Psoas muscle (tissue), 8 donors: ENCODE data around the gene TYRP1. TPM values are rescaled to one million over a fixed set of nuclear protein-coding genes. Genes with fewer than 3 reads are reported as not detected.

ENCODE experiments used
- ATAC-seq, 4 donors: fragments of 200-7000 bp; cut with Tn5 transposase; one replicate each; pipeline ENCODE4 v1.9.1; 2020; ENCODE audit warnings: moderate library complexity in 3 of 4, mild to moderate bottlenecking in 2 of 4
- DNase-seq, 2 donors: peaks; one replicate each; pipeline ENCODE4 v3.0.0-alpha.2; 2020
- H3K27ac ChIP-seq: fragments of 200-600 bp; one replicate; pipeline ENCODE4 v1.8.0; 2022
- H3K27me3 ChIP-seq, 3 donors: fragments of 200-600 bp in 1 of 3; one replicate each; pipeline versions ENCODE4 v1.6.1 to v1.8.0; 2013 to 2022; ENCODE audit warnings: low read length in 2 of 3, mild to moderate bottlenecking in 2 of 3, moderate library complexity in 1 of 3; ENCODE audit not compliant: insufficient read depth in 3 of 3
- H3K36me3 ChIP-seq, 2 donors: fragments of 200-600 bp in 1 of 2; one replicate each; pipeline versions ENCODE4 v1.6.1 to v1.8.0; 2013 to 2022; ENCODE audit warnings: low read depth in 1 of 2, mild to moderate bottlenecking in 1 of 2, moderate library complexity in 1 of 2; ENCODE audit not compliant: insufficient read depth in 1 of 2
- H3K4me1 ChIP-seq: fragments of 200-600 bp; one replicate; pipeline ENCODE4 v1.8.0; 2022
- H3K4me3 ChIP-seq: fragments of 200-600 bp; one replicate; pipeline ENCODE4 v1.8.0; 2022; ENCODE audit warnings: mild to moderate bottlenecking
- H3K9me3 ChIP-seq: fragments of 200-600 bp; one replicate; pipeline ENCODE4 v1.8.0; 2022
- WGBS, 3 donors: extraction: QIAGEN DNeasy Blood & Tissue Kit; methylation state at CpG; one replicate each; pipeline versions ENCODE4 v1.1.6 to v1.1.7; 2013; 5-methylcytosine and 5-hydroxymethylcytosine counted together
- intact Hi-C, 2 donors: fragments of 100-400 bp; cut with DNase I; formaldehyde crosslinking; loops; one replicate each; pipeline versions ENCODE4 v1.11.0 to v1.14.2; 2022
- polyA plus RNA-seq, 3 donors: library from polyadenylated mRNA; stranded (reverse); fragments of 200-250 nt; gene quantifications; one replicate each; pipeline ENCODE4 v1.2.3, GENCODE V29; 2013
- total RNA-seq, 4 donors: library from RNA; stranded (reverse); fragmentation: NEBNext Ultra II Directional in 2 of 4; extraction: Animal tissue kit (Norgen Biotek cat#: 25700) in 2 of 4; gene quantifications; one replicate each; pipeline versions ENCODE4 v1.2.1 to v1.2.4, GENCODE V29; 2021 to 2023
- TF ChIP-seq, protein P1 (sequence below): fragments of 200-600 bp; IDR thresholded peaks from one replicate; pipeline ENCODE4 v1.8.0; 2022; ENCODE audit warnings: antibody characterized with exemption
- donor health status: healthy with polysubstance abuse.
- donor health status: DM: no; HTN: no; CAD: no; lungs with moderate emphysema.
- donor health status: Bipolar disorder and iron deficiency.
- donor health status: healthy.
- donor health status: DM: yes; HTN: yes; CAD: no.
- donor health status: DM: no; HTN: no; CAD: no.
- donor health status: DM: no; HTN: no; CAD: no.
- donor health status: DM: yes; HTN: yes; CAD: no.

Gene TYRP1
- total and polyA plus RNA-seq, 7 donors, result 0.31 to 10.7 (median 1.9) TPM

DNA sequence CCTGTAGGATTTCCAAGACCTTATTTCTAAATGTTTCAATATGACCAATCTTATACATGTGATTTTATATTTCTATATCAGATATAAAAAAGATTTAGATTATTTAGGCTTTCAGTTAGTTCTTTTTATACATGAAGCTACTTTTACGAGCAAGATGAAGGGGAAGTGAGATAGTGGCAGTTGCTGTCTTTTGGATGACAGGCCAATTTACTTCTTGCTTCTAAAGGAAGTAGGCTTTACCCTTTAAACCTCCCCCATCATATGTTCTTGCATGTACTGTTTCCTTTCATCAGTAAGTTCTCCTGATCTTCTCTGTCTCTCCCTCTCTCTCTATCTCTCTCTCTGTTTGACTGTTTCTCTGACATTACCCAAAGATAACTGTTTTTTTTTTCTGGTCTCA is 4.0 kb upstream of the TYRP1 start:
- ATAC-seq (no peak), DNase-seq (no peak)
- Histone ChIP-seq H3K9me3 (no peaks in the 10 kb centered on the region), H3K4me1 (no peaks in the 10 kb centered on the region), H3K4me3 (no peak overlapping the region), H3K27ac (no peak overlapping the region), H3K27me3 (no peaks in the 10 kb centered on the region), H3K36me3 (no peaks in the 10 kb centered on the region)
- WGBS, 3 donors, result 61 to 77% (median 75%) methylated on average over 1 of the region's 1 CpG
- TF ChIP-seq, protein P1, sequence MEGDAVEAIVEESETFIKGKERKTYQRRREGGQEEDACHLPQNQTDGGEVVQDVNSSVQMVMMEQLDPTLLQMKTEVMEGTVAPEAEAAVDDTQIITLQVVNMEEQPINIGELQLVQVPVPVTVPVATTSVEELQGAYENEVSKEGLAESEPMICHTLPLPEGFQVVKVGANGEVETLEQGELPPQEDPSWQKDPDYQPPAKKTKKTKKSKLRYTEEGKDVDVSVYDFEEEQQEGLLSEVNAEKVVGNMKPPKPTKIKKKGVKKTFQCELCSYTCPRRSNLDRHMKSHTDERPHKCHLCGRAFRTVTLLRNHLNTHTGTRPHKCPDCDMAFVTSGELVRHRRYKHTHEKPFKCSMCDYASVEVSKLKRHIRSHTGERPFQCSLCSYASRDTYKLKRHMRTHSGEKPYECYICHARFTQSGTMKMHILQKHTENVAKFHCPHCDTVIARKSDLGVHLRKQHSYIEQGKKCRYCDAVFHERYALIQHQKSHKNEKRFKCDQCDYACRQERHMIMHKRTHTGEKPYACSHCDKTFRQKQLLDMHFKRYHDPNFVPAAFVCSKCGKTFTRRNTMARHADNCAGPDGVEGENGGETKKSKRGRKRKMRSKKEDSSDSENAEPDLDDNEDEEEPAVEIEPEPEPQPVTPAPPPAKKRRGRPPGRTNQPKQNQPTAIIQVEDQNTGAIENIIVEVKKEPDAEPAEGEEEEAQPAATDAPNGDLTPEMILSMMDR, result no peak
- intact Hi-C loops, result no loop called here

DNA sequence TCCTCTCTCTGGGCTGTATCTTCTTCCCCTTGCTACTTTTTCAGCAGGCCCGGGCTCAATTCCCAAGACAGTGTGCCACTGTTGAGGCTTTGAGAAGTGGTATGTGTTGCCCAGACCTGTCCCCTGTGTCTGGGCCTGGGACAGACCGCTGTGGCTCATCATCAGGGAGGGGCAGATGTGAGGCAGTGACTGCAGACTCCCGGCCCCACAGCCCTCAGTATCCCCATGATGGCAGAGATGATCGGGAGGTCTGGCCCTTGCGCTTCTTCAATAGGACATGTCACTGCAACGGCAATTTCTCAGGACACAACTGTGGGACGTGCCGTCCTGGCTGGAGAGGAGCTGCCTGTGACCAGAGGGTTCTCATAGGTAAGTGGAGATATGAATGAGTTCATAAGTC is 828 bp downstream of the TYRP1 start:
- DNase-seq, result peak in 1 of 2 donors; percentile 9

DNA sequence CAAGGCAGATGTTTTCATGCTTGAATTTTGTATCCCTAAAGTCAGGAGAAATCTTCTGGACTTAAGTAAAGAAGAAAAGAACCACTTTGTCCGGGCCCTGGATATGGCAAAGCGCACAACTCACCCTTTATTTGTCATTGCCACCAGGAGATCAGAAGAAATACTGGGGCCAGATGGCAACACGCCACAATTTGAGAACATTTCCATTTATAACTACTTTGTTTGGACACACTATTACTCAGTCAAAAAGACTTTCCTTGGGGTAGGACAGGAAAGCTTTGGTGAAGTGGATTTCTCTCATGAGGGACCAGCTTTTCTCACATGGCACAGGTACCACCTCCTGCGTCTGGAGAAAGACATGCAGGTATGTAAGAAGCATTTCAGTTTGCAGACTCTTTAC is 2.3 kb downstream of the TYRP1 start:
- DNase-seq, result no peak
- intact Hi-C loops, result no loop called here
- Histone ChIP-seq H3K27ac (no peak overlapping the region), H3K9me3 (no peaks in the 10 kb centered on the region), H3K4me3 (peak overlapping the region; percentile 15), H3K4me1 (peaks cover 8% of the 10 kb centered on the region), H3K27me3 (no peaks in the 10 kb centered on the region), H3K36me3 (no peaks in the 10 kb centered on the region)
- WGBS, 3 donors, result 35 to 54% (median 36%) methylated on average over 4 of the region's 4 CpGs
- peak; percentile 55 to 90 (median 76) for ATAC-seq
- TF ChIP-seq, protein P1, result no peak

More for the DNA sequence above, 828 bp downstream of the TYRP1 start:
- Histone ChIP-seq H3K36me3 (no peaks in the 10 kb centered on the region), H3K27me3 (no peaks in the 10 kb centered on the region), H3K4me1 (peaks cover 8% of the 10 kb centered on the region), H3K4me3 (no peak overlapping the region), H3K27ac (no peak overlapping the region), H3K9me3 (no peaks in the 10 kb centered on the region)
- WGBS, 3 donors, result 95 to 99% (median 95%) methylated on average over 8 of the region's 8 CpGs
- no peak for ATAC-seq
- intact Hi-C loops, result no loop called here
- TF ChIP-seq, protein P1, result no peak

DNA sequence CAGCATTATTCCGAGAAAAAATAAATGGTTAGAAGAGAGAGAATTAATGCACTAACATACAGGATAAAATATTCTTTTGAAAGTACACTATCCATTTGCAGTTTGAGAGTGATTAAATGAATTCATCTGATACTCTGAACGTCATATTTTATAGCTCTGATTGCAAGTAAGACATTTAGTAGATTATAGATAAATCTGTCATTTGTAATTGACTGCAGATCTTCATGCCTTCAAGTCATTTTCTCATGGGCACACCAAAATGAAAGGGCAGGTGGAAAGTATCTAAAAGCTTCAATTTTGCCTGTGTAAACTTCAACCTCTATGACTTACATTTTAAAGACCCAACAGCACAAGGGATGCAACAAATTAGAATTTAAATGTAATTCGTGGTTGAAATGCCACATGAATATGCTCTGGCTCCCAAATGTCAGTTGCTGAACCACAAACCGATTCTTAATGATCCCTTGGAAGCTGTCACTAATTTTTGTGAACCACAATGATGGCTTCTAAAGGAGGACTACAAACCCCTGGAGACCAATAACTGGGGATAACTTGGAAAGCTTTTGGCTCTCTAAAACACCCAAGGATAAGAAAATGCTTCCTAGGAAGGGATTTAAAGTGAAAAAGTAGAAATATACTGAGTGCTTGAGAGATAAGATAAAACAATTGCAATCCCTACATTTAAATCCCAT is 3.9 kb downstream of the TYRP1 start:
- TF ChIP-seq, protein P1, result no peak
- Histone ChIP-seq H3K4me3 (peak overlapping the region; percentile 15), H3K9me3 (no peaks in the 10 kb centered on the region), H3K36me3 (no peaks in the 10 kb centered on the region), H3K27me3 (no peaks in the 10 kb centered on the region), H3K4me1 (peaks cover 8% of the 10 kb centered on the region), H3K27ac (no peak overlapping the region)
- intact Hi-C loops, result no loop called here
- WGBS, 3 donors, result 39 to 44% (median 42%) methylated on average over 4 of the region's 4 CpGs
- no peak for DNase-seq
- no peak for ATAC-seq

DNA sequence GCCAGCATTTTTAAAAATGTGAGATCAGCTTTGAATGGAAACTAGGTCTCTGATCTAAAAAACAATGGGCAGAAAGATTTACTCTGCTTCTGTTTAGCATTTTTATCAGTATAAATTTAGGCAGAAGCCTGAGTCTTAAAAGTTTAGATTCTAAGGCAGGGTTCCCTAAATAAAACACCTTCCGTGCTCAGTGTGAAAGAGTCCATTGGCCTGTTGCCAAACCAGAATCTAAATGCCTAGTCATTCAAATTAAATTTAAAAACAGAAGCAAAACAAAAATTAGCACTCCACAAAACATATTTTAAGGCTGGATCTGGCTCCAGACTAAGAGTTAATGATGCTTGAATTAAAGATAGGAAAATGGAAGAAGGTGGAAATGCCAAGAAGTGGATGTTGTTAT is 4.5 kb downstream of the TYRP1 start:
- H3K27ac ChIP-seq, result no peak overlapping the region

More for the DNA sequence above, 4.5 kb downstream of the TYRP1 start:
- Histone ChIP-seq H3K4me1 (peaks cover 8% of the 10 kb centered on the region), H3K9me3 (no peaks in the 10 kb centered on the region), H3K36me3 (no peaks in the 10 kb centered on the region), H3K4me3 (peak overlapping the region; percentile 15), H3K27me3 (no peaks in the 10 kb centered on the region)
- intact Hi-C loops, result no loop called here
- 22 to 26% (median 22%) methylated on average over 1 of the region's 1 CpG for WGBS, 3 donors
- no peak for ATAC-seq
- TF ChIP-seq, protein P1, result no peak
- no peak for DNase-seq
